HG03097 (cell line): ENCODE measurements around the gene SMG6.
"Not testable (repeated sequence)": the region's sequence is repeated elsewhere in the genome, so short reads cannot be mapped to it uniquely, and the experiment has no call there.

Experiments
- ATAC-seq: cut with Tn5 transposase; IDR thresholded peaks from one replicate; pipeline ENCODE4 v1.9.1; 2021; ENCODE audit not compliant: unreplicated experiment, low FRiP score

SMG6 gene

DNA sequence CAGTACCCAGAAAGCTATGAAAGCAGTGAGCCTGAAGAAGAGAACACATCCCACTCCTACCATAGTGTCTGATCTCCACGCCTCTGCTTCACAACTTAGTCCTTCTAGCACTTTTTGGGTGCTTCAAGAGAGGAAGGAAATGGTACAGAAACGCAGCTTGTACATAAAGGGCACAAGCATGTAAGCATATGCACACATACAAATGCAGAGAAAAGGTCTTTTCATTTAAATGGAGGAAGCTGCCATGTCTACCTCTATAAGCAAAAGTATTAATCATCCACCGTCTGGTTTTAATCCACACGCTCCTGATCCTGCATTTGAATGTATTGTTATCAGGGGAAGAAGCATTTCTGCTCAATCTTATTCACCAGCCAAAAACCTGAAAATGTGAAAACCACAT lies 148.0 kb downstream of the SMG6 start:
- ATAC-seq: no peak

DNA sequence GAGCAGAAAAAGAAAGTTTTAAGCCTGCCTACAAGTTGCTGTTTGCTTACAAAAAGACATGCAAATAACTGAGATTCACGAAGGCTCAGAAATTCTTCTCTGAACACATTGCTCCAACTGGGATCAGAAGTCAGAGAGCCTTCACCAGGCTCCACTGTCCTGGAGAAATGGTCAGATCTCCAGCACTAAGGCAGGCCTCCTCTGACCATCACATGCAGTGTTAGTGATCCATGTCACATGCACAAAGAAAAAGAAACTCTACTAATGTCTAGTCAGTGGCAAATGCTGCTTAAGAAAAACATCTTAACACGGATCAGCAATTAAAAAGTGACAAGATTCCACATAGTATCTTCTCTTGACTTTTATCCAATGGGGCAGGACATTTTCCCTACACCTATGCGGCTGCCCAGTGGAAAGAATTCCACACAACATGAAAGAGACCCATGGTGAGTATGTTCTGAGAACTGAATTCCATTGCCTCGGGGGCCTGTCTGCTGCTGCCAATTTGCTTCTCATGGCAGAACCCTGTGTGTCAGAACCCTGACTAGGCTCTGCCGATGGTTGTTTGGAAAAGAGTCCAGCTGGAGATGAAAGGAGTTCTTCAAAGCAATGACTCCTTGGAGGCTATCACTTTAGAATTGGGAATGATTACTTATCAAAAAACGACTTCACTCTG lies 152.1 kb downstream of the SMG6 start:
- ATAC-seq: no peak

DNA sequence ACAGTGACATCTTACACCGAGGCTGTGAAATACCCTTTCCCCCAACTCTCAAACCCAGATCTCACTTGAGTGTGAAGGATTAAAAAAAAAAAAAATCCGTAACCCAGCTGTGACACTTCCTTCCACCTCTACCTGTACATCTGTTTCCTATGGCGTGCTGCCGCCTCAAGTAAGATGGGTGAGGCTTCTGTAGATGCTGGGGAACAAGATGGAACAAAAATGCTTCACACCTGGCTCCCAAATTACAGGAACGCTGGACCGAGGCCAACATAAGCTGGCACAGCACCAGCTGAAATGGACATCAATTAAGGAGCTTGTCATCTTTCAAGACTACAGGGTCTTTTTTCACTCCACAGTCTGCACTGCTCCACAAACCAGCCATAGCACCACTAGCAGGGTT lies 152.8 kb downstream of the SMG6 start:
- no peak for ATAC-seq

DNA sequence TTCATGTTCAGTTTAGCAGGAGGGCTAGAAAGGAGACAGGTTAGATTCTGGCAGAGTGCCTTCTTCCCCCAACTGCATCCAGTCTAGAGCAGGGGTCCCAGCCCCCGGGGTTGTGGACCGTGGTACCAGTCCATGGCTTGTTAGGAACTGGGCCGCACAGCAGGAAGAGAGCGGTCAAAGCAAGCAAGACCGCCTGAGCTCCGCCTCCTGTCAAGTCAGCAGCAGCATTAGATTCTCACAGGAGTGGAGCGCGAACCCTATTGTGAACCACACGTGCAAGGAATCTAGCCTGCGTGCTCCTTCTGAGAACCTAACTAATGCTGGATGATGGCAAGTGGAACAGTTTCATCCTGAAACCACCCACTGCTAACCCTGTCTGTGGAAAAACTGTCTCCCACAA lies 153.7 kb downstream of the SMG6 start:
- no peak for ATAC-seq

DNA sequence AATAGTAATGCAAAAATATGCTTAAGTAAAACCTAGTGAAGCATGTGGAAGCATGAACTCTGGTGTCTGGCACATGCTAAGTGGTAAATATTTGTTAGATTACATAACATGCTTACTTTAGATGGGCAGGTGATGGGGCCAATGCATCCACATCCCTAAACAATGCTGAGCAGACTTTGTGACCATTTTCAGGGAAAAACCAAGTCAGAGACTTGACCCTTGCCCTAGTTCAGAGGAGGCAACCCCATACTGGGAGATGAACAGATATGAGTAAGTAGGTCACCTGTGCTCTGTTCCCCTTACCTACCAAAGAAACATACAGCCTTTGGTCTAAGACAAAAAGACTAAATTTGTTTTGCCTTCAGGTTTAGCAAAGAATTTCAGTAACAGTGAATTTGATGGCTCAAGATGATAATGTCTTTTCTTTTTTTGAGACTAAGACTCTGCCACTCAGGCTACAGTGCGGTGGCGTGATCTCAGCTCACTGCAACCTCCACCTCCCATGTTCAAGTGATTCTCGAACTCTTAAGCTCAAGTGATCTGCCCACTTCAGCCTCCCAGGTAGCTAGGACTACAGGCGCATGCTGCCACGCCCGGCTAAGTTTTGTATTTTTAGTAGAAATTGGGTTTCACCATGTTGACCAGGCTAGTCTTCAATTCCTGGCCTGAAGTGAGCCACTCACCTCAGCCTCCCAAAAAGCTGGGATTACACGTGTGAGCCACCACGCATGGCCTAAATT lies 157.3 kb downstream of the SMG6 start:
- ATAC-seq: no peak

DNA sequence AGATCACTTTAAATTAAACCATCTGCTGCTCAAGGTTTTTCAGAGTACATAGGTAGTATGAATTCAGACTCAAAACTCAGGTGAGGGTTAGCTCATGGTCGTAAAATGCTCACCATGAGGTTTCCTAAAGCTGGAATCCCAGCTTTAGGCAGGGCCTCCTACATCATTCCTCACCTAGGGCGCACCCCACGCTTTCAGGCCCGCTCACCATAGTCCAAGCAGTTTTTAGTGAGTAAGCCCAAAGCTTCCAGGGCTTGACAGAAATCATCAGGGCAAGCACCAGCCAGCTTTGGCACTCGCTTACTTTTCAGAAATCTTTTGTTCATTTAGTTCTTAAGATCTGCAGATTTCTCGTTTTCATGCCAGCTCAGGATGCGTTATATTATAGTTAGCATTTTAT lies 158.9 kb downstream of the SMG6 start:
- no peak for ATAC-seq

DNA sequence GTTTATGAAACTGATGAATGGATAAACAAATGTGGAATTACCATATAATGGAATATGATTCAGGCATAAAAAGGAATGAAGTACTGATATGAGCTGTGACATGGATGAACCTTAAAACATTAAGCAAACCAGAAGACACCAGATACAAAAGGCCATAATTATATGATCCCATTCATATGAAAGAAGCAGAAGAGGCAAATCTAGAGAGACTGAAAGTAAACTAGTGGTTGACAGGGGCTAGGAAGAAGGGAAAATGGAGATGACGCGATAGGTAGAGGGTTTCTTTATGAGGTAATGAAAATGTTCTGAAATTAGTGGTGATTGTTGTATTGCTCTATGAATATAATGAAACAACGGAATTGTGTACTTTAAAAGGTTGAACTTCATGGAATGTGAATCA lies 160.3 kb downstream of the SMG6 start:
- no peak for ATAC-seq

DNA sequence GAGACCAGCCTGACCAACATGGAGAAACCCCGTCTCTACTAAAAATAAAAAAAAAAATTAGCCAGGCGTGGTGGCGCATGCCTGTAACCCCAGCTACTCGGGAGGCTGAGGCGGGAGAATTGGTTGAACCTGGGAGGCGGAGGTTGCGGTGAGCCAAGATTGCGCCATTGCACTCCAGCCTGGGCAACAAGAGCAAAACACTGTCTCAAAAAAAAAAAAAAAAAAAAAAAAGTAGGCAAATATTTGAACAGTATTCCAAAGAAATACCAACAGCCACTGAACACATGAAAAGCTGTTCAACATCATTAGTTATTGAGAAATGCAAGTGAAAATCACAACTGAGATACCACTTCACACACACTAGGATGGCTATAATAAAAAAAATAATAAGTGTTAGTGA lies 160.9 kb downstream of the SMG6 start:
- not testable (repeated sequence) for ATAC-seq

DNA sequence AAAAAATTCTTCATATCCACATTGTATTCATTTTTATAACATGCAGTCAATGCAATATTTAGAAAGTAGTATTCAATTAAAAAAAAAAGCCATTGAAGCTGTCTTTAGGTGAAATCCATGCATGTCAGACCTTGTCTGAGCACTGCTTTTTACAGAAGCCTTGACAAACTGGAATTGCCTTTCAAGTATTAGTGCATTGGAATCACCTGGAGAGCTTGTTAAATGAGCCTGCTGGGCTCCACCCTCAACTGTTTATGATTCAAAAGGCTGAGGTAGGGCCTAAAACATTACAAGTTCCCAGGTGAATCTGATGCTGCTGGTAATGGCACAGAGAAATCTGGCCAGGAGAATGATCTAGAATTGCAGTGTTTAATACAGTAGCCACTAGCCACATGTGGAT lies 162.9 kb downstream of the SMG6 start:
- no peak for ATAC-seq

DNA sequence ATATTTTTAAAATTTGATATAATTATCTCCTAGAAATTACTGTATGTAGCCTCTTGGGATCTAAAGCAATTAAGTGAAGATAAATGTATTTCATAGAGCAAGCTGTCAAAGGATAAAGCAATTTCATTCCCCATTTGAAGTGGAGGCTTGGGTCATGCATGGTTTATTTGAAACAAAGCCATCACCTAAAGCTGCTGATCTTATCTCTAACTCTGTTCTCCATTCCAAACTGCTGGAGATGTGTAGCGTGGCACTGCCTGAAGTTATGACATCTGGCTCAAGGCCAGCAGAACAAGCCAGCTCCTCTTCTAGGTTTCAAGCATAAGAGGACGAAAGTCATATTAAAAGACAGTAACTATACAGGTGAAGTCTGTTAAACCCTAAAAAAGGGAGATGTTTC lies 164.8 kb downstream of the SMG6 start:
- peak; percentile 38 for ATAC-seq

DNA sequence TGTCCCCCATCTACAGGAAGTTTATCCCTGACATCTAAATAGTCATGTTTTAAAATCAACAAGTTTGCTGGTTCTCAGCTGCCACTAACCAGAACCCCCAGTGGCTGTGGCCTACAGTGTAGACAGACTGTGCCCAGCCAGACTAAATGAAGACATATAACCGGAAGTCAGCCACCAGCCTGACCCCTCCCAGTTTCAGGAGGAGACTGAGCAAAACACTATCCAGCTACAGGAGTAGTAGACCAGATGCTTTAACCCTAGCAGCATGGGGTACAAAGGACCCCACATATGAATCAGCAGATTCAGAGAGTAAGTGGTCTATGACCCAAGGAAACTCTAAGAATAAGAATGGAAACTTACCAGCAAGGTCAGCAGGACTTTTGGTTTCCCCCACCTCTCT lies 165.3 kb downstream of the SMG6 start:
- peak; percentile 67 for ATAC-seq

DNA sequence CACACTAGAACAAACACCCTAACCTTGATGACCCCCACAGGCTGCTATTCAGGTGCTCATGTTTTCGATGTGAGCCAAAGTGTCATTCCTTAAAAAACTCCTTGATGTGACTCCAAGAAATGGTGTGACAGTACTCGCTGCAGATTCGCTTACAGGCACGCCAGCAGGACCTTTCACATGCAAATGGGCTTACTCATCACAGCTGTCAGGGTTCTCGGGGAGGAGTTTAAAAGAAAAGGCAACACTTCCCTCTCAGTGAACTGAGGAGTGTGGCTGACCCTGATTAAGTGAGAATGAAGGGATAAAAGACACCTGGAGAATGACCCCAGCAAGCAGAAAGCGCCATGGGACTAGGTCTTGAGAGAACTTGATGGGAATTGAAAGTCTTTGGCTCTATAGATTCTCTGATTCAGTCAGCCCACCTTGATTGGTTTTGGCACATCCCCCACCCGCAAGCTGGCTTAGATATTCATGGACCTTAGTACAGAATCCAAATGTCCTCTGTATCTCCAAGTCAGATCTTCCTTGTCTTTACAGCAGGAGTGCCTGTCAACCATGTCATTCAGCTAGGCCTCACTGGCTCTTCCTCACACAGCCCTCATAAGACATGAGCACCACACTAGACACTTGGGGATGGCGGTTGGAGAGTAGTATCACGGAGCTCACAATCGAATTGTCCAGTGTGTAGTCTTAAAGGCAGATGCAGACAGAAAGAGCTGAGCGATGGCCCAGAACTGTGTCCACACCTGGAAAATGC lies 166.1 kb downstream of the SMG6 start:
- no peak for ATAC-seq

DNA sequence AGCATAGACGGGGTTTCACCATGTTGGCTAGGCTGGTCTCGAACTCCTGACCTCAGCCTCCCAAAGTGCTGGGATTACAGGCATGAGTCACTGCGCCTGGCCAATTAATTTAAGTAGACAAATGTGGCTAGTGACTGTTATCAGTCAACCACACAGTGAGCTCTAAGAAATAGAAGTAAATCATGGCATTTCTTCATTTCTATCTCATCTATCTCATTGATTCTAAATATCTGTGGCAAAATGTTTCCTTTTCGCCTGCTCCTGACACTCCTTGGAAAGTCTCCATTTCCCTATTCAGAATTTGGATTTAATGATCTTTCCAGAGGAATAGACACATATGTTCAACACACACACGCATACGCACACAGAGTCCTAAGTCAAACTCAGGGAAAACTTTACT lies 167.3 kb downstream of the SMG6 start:
- no peak for ATAC-seq

DNA sequence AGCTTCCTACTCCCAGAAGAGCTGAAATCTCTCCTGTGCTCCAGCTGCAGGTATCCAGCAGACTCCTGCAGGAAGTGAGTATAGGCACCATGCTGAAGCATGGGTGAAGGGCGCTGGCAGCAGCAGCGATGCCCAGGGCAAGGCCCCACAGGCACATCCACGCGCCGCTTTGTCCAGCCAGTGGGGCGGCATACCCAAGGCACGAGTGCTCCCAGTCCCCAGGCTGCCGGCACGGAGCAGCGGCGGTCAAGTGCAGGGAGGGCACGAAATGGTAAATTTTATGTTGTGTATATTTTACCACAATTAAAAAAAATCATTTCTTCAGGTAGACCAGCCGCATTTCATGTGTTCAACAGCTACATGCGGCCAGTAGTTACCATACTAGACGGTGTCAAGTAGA lies 175.6 kb downstream of the SMG6 start:
- no peak for ATAC-seq

DNA sequence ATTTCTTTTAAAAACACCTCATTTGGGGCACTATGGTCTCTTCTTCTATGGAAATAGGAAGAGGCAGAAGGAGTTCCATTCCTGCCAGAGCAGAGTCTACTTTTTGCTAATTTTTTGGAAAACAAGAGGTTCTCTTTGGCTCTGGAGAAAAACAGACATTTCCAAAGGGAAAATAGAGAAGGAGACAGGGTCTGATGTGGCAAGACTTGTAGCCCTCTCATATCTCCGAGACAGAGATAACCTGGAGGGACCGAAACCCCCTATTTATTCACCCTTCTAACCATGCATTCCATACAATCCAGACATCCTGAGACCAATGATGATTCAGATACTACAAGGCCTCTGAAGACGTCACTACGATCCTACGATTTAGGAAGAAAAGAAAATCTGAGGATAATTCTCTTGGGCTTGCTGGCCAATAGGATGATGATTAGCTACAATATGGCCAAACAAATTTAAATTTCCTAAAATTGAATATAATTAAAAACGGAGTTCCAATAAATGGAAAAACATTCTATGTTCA lies 178.5 kb downstream of the SMG6 start:
- no peak for ATAC-seq

DNA sequence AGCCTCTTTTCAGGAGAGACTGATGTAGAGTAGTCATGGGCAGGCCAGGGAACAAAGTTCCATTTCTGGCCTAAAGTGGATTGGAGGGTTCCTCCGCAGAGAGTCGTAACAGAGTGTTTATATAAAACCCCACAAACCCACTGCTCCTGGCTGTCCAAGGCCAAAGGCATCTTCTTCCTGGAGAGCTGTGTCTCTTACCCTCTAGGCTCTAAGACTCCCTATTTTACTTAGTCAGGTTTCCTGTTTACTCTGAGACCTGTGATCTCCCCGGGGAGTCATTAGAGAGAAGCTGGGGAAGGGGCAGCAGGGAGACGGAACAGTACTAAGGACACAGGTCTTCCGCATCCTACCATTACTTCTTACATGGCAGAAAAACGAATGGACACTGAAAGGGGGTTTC lies 179.2 kb downstream of the SMG6 start:
- no peak for ATAC-seq

DNA sequence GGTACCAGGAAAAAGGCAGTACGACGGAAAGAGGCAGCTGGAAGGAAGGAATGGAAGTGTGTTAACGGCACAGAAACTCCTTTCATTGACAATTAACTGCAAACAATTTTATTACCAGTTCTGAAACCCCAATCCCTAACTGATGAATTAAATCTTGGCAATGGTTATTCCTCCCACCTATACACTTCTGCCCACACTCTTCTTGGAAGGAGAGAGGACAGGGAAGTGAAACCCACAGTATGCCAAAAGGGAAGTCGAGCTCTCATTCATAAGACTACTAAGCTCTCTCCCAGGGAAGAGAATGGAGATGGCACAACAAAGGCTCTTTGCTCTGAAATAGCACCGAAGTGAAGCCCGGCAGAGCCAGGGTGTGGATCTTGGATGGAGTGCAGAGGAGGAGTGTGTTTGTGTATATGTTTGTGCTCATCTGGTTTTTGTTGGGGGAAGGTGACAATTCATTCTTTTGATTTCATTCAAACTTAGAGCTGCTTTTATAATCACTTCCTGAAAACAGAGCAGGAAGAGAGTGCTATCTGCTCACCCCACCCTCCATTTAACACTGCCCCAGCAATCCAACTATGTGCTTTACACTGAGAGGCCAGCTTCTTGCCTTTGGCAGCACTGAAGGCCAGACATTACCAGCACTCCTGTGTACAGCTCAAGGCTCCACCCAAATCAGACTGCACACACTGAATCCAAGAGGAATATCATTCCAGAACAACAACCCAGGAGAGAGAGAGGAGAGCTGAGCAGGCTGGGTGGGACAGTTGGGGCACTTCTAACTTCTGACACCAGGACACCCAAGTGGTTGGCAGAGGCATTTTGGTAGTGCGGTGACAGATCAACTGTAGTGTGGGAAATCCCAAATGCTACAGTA lies 180.0 kb downstream of the SMG6 start:
- no peak for ATAC-seq

DNA sequence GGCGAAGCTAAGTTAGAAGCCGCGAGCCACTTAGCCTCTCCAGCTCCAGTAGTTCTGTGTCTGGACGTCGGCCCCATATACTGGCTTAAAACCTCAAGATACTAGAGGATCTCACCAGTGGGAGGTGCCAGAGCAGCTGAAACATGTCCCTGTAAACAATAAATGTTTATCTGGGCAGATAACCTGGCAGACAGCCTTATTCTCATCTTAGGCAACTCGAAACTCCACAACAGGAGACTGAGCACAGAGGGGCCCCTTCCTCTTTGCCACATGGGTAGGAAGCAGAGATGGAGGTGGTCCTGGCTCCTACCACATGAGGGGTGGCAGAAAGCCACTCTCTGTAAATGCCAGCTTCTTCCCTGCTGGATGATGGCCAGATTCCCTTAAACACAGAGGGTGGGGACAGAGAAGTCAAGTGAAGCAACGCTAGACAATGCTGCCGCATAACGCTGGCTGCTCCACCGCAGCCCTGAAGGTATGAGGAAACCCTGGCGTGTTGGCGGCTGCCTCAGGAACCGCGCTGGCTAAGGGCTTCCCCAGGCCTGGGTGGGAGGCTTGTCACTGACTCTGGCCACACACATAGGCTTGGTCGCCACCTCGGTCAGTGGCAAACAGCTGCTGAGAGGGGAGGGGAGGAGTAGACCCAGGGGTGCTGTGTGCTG lies 180.8 kb downstream of the SMG6 start:
- no peak for ATAC-seq

DNA sequence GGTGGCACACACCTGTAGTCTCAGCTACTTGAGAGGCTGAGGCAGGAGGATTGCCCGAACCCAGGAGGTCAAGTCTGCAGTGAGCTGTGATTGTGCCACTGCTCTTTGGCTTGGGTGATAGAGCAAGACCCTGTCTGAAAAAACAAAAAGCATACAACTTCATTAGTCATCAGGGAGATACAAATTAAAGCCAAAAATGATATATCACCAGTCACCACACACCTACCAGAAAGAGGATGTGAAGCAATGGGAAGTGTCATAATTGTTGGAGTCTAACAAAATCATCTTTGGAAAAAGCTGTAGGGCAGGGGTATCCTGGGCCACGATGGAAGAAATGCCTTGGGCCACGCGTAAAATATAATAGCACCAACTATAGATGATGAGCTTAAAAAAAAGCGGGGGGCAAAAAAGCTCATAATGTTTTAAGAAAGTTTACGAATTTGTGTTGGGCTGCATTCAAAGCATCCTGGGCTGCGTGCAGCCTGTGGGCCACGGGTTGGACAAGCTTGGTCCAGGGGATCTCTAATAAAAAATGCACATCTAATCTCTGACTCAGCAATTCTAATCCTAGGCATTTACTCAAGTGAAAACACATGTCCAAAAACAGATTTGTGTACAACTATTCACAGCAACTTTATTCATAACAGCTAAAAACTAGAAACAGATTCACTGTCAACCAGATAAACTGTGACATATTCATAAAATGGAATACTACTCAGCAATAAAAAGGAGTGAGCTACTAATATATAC lies 182.8 kb downstream of the SMG6 start:
- no peak for ATAC-seq
